H9 (cell line): Measurements from ENCODE around the gene BANP. TPM values are rescaled to one million over a fixed set of nuclear protein-coding genes. Genes with fewer than 3 reads are reported as not detected.

Source experiments
- DNase-seq: peaks from one replicate; pipeline ENCODE4 v3.0.0-alpha.2; 2017
- H2AFZ ChIP-seq: one replicate; pipeline ENCODE4 v1.6.1; 2013; ENCODE audit warnings: mild to moderate bottlenecking, low read length, control low read depth, moderate library complexity
- H2AK5ac ChIP-seq: 2 replicates; pipeline ENCODE4 v1.6.1; 2013; ENCODE audit warnings: low read length, control low read depth, mixed read lengths; ENCODE audit not compliant: insufficient read length
- H2BK120ac ChIP-seq: one replicate; pipeline ENCODE4 v1.6.1; 2013; ENCODE audit warnings: low read depth, mild to moderate bottlenecking, low read length, control low read depth, inconsistent platforms; ENCODE audit not compliant: poor library complexity, severe bottlenecking
- H2BK12ac ChIP-seq: 2 replicates; pipeline ENCODE4 v1.6.1; 2013; ENCODE audit warnings: low read length, control low read depth, mixed read lengths, low read depth; ENCODE audit not compliant: insufficient read length
- H2BK15ac ChIP-seq: 2 replicates; pipeline ENCODE4 v1.6.1; 2013; ENCODE audit warnings: low read depth, low read length, control low read depth
- H2BK20ac ChIP-seq: one replicate; pipeline ENCODE4 v1.6.1; 2013; ENCODE audit warnings: low read depth, mild to moderate bottlenecking, low read length, control low read depth, inconsistent platforms; ENCODE audit not compliant: poor library complexity, severe bottlenecking
- H2BK5ac ChIP-seq: 2 replicates; pipeline ENCODE4 v1.6.1; 2013; ENCODE audit warnings: low read length, control low read depth, mixed read lengths; ENCODE audit not compliant: insufficient read length
- H3K14ac ChIP-seq: 2 replicates; pipeline ENCODE4 v1.6.1; 2013; ENCODE audit warnings: low read length, control low read depth; ENCODE audit not compliant: insufficient read depth
- H3K18ac ChIP-seq: 2 replicates; pipeline ENCODE4 v1.6.1; 2013; ENCODE audit warnings: low read depth, mild to moderate bottlenecking, mixed read lengths, low read length, control low read depth; ENCODE audit not compliant: insufficient read length
- H3K23ac ChIP-seq: 2 replicates; pipeline ENCODE4 v1.6.1; 2013; ENCODE audit warnings: low read length, control low read depth, mixed read lengths, low read depth; ENCODE audit not compliant: insufficient read length
- H3K23me2 ChIP-seq: 2 replicates; pipeline ENCODE4 v1.6.1; 2013; ENCODE audit warnings: low read depth, mild to moderate bottlenecking, mixed read lengths, low read length, control low read depth; ENCODE audit not compliant: insufficient read length, poor library complexity, severe bottlenecking
- H3K27ac ChIP-seq: 2 replicates; pipeline ENCODE4 v1.5.1; 2013; ENCODE audit warnings: low read length, control low read depth, mixed read lengths, low read depth; ENCODE audit not compliant: insufficient read length
- H3K27me3 ChIP-seq: 2 replicates; pipeline ENCODE4 v1.6.1; 2013; ENCODE audit warnings: low read length, control low read depth, inconsistent platforms; ENCODE audit not compliant: insufficient read depth
- H3K4ac ChIP-seq: 2 replicates; pipeline ENCODE4 v1.6.1; 2013; ENCODE audit warnings: low read depth, mild to moderate bottlenecking, control low read depth, inconsistent platforms, low read length, moderate library complexity
- H3K4me1 ChIP-seq: 2 replicates; pipeline ENCODE4 v1.6.1; 2013; ENCODE audit warnings: low read length, control low read depth, inconsistent platforms; ENCODE audit not compliant: insufficient read depth
- H3K4me2 ChIP-seq: 2 replicates; pipeline ENCODE4 v1.6.1; 2013; ENCODE audit warnings: low read length, control low read depth, mixed read lengths; ENCODE audit not compliant: insufficient read length, insufficient read depth
- H3K56ac ChIP-seq: 2 replicates; pipeline ENCODE4 v1.6.1; 2013; ENCODE audit warnings: low read depth, mild to moderate bottlenecking, mixed read lengths, low read length, control low read depth; ENCODE audit not compliant: insufficient read length
- H3K79me1 ChIP-seq: 2 replicates; pipeline ENCODE4 v1.6.1; 2013; ENCODE audit warnings: low read depth, mild to moderate bottlenecking, moderate library complexity, low read length, control low read depth, inconsistent platforms; ENCODE audit not compliant: insufficient read depth, poor library complexity, severe bottlenecking
- H3K79me2 ChIP-seq: 2 replicates; pipeline ENCODE4 v1.6.1; 2013; ENCODE audit warnings: low read length, control low read depth, inconsistent platforms; ENCODE audit not compliant: insufficient read depth
- H3K9ac ChIP-seq: 2 replicates; pipeline ENCODE4 v1.6.1; 2013; ENCODE audit warnings: low read length, control low read depth, mixed read lengths; ENCODE audit not compliant: insufficient read length; ENCODE audit errors: extremely low read depth
- H3K9me3 ChIP-seq: one replicate; pipeline ENCODE4 v1.6.1; 2013; ENCODE audit warnings: low read depth, low read length, inconsistent platforms; ENCODE audit not compliant: control insufficient read depth
- H3T11ph ChIP-seq: one replicate; pipeline ENCODE4 v1.6.1; 2013; ENCODE audit warnings: mild to moderate bottlenecking, low read length, control low read depth, inconsistent platforms
- H4K20me1 ChIP-seq: one replicate; pipeline ENCODE4 v1.6.1; 2013; ENCODE audit not compliant: control insufficient read depth, insufficient read length, insufficient read depth
- H4K5ac ChIP-seq: 2 replicates; pipeline ENCODE4 v1.6.1; 2013; ENCODE audit warnings: low read depth, mild to moderate bottlenecking, mixed read lengths, low read length, control low read depth; ENCODE audit not compliant: insufficient read length
- H4K8ac ChIP-seq: replicated peaks from 2 replicates; pipeline ENCODE4 v1.6.1; 2013; ENCODE audit warnings: low read length, control low read depth, mixed read lengths, low read depth; ENCODE audit not compliant: insufficient read length
- H4K91ac ChIP-seq: 2 replicates; pipeline ENCODE4 v1.6.1; 2013; ENCODE audit warnings: low read depth, mild to moderate bottlenecking, moderate library complexity, mixed read lengths, low read length, control low read depth; ENCODE audit not compliant: insufficient read length
- H3K27ac Mint-ChIP-seq, 3 experiments: 2 replicates in 2 of 3; 3 replicates in 1 of 3; pipeline ENCODE4 v1.8.0; 2020 to 2021; ENCODE audit warnings: mixed read lengths in 3 of 3, mild to moderate bottlenecking in 1 of 3, moderate library complexity in 1 of 3
- H3K27me3 Mint-ChIP-seq: 2 replicates; pipeline ENCODE4 v1.8.0; 2021; ENCODE audit warnings: low read depth, mild to moderate bottlenecking, moderate library complexity, mixed read lengths
- H3K36me3 Mint-ChIP-seq, 3 experiments: 2 replicates in 2 of 3; 3 replicates in 1 of 3; pipeline ENCODE4 v1.8.0; 2020 to 2021; ENCODE audit warnings: low read depth in 3 of 3, mixed read lengths in 3 of 3; ENCODE audit not compliant: insufficient read depth in 1 of 3
- H3K4me1 Mint-ChIP-seq, 2 experiments: 2 replicates each; pipeline ENCODE4 v1.8.0; 2020; ENCODE audit warnings: mixed read lengths in 2 of 2
- H3K4me3 Mint-ChIP-seq, 2 experiments: 2 replicates in 1 of 2; 3 replicates in 1 of 2; pipeline ENCODE4 v1.8.0; 2020 to 2021; ENCODE audit warnings: mild to moderate bottlenecking in 2 of 2, mixed read lengths in 2 of 2, moderate library complexity in 1 of 2
- H3K9me3 Mint-ChIP-seq, 2 experiments: 2 replicates in 1 of 2; 3 replicates in 1 of 2; pipeline ENCODE4 v1.8.0; 2020; ENCODE audit warnings: mild to moderate bottlenecking in 2 of 2, mixed read lengths in 2 of 2, moderate library complexity in 1 of 2
- CTCF ChIP-seq: fragments of 200-600 bp; sonication (generic); conservative IDR thresholded peaks from 3 replicates; pipeline ENCODE4 v1.8.0; 2021; ENCODE audit warnings: antibody characterized with exemption, mild to moderate bottlenecking
- WGBS: extraction: QIAGEN DNeasy Blood & Tissue Kit; methylation state at CpG from one replicate; pipeline ENCODE4 v1.1.7; 2013; ENCODE audit warnings: missing lambda C conversion rate, low lambda C conversion rate, mixed read lengths; ENCODE audit not compliant: insufficient read length; ENCODE audit errors: extremely low coverage; 5-methylcytosine and 5-hydroxymethylcytosine counted together
- total RNA-seq: library from RNA; stranded (reverse); gene quantifications from 2 replicates; pipeline ENCODE4 v1.2.1, GENCODE V29; 2021

BANP gene
- total RNA-seq, 1 experiment from 2014 or later, result 24.9 TPM

DNA sequence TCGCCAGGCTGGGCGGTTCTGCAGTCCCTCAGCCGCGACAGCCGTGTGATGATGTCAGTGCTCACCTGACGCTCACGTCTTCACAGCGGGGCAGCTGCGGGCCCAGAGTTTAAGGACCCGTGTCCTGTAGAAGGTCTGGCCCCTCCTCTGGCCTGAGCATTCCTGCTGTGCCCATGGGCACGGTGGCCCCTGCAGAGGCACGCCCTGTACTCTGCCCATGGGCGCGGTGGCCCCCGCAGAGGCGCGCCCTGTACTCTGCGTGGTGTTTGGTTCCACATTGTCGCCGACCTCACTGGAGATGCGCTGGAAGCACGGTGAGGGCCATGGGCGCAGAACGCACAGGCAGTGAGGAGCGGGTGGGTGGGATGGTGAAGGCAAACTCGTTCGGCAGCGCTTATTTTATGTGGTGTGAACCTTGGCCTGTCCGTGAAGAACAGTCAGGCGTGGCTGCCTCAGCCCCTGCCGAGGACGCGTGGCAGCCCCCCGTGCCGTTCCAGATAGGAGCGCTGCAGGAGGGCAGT, 122.0 kb downstream of the BANP start:
- no peak overlapping the region for H3T11ph ChIP-seq
- no peak overlapping the region for H2AK5ac ChIP-seq
- H4K8ac ChIP-seq, result no peak overlapping the region
- H2BK12ac ChIP-seq, result no peak overlapping the region
- H2BK20ac ChIP-seq, result no peak overlapping the region
- H3K27me3 ChIP-seq, result no peaks in the 10 kb centered on the region
- no peaks in the 10 kb centered on the region for H3K23me2 ChIP-seq
- H3K9me3 ChIP-seq, result no peaks in the 10 kb centered on the region
- no peaks in the 10 kb centered on the region for H3K79me2 ChIP-seq
- TF ChIP-seq CTCF, result no peak
- Mint-ChIP-seq H3K4me1 (no peaks in the 10 kb centered on the region; a peak in 1 of 4 replicates), H3K4me3 (no peak overlapping the region), H3K9me3 (no peaks in the 10 kb centered on the region; a peak in 1 of 5 replicates), H3K27me3 (no peaks in the 10 kb centered on the region), H3K27ac (no peak overlapping the region), H3K36me3 (peaks cover 16 to 26% (median 21%) of the 10 kb centered on the region in 3 experiments; a peak in 6 of 7 replicates)
- H4K20me1 ChIP-seq, result no peaks in the 10 kb centered on the region
- WGBS, result no CpG with 5 or more reads among the region's 36 CpGs
- H3K4me1 ChIP-seq, result no peaks in the 10 kb centered on the region
- H3K18ac ChIP-seq, result no peak overlapping the region
- H3K4ac ChIP-seq, result no peak overlapping the region
- no peak overlapping the region for H3K56ac ChIP-seq
- H4K5ac ChIP-seq, result no peak overlapping the region
- H3K27ac ChIP-seq, result no peak overlapping the region
- no peak overlapping the region for H3K4me2 ChIP-seq
- no peak overlapping the region for H3K9ac ChIP-seq
- H3K79me1 ChIP-seq, result no peaks in the 10 kb centered on the region
- DNase-seq, result no peak
- H2BK120ac ChIP-seq, result no peak overlapping the region
- no peak overlapping the region for H4K91ac ChIP-seq
- no peak overlapping the region for H2BK15ac ChIP-seq
- H2AFZ ChIP-seq, result no peak overlapping the region
- H3K23ac ChIP-seq, result no peak overlapping the region
- no peak overlapping the region for H2BK5ac ChIP-seq
- no peak overlapping the region for H3K14ac ChIP-seq
